Effector memory CD4-positive, alpha-beta T cell (primary cell): Measurements from ENCODE around the gene CDK9.

Experiments used
- DNase-seq, 3 donors: peaks; one replicate each; pipeline ENCODE4 v3.0.0-alpha.2; 2020
- H3K27ac ChIP-seq: 2 replicates; pipeline ENCODE4 v1.7.0; 2013; ENCODE audit warnings: mild to moderate bottlenecking, low read length, moderate library complexity; ENCODE audit not compliant: insufficient read depth, poor library complexity, severe bottlenecking
- H3K27me3 ChIP-seq: replicated peaks from 2 replicates; pipeline ENCODE4 v1.7.0; 2013; ENCODE audit warnings: mild to moderate bottlenecking, low read length; ENCODE audit not compliant: insufficient read depth, control insufficient read depth, poor library complexity, severe bottlenecking
- H3K36me3 ChIP-seq: 2 replicates; pipeline ENCODE4 v1.7.0; 2013; ENCODE audit warnings: mild to moderate bottlenecking, low read length, moderate library complexity; ENCODE audit not compliant: control insufficient read depth, insufficient read depth
- H3K4me1 ChIP-seq: 2 replicates; pipeline ENCODE4 v1.7.0; 2013; ENCODE audit warnings: low read length, mild to moderate bottlenecking; ENCODE audit not compliant: control insufficient read depth, insufficient read depth, poor library complexity, severe bottlenecking
- H3K4me3 ChIP-seq: 2 replicates; pipeline ENCODE4 v1.7.0; 2013; ENCODE audit warnings: low read length, low read depth, mild to moderate bottlenecking; ENCODE audit not compliant: insufficient read depth, poor library complexity, severe bottlenecking
- H3K9me3 ChIP-seq: 2 replicates; pipeline ENCODE4 v1.7.0; 2013; ENCODE audit warnings: mild to moderate bottlenecking, low read length, moderate library complexity; ENCODE audit not compliant: control insufficient read depth

Gene CDK9

DNA sequence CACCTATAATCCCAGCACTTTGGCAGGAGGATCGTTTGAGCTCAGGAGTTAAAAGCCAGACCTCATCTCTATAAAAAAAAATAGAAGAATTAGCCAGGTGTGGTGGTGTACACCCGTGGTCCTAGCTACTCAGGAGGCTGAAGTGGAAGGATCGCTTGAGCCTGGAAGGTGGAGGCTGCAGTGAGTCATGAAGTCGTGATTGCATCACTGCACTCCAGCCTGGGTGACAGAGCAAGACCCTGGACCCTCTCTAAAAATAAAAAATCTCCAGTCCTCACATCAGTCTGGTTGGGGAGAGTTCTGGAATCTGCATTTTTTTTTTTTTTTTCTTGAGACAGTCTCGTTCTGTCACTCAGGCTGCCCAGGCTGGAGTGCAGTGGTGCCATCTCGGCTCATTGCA is 26.2 kb downstream of the CDK9 start:
- Histone ChIP-seq H3K4me3 (no peak overlapping the region), H3K36me3 (peaks cover 79% of the 10 kb centered on the region), H3K9me3 (no peaks in the 10 kb centered on the region), H3K27ac (no peak overlapping the region), H3K4me1 (no peaks in the 10 kb centered on the region), H3K27me3 (no peaks in the 10 kb centered on the region)
- no peak for DNase-seq

DNA sequence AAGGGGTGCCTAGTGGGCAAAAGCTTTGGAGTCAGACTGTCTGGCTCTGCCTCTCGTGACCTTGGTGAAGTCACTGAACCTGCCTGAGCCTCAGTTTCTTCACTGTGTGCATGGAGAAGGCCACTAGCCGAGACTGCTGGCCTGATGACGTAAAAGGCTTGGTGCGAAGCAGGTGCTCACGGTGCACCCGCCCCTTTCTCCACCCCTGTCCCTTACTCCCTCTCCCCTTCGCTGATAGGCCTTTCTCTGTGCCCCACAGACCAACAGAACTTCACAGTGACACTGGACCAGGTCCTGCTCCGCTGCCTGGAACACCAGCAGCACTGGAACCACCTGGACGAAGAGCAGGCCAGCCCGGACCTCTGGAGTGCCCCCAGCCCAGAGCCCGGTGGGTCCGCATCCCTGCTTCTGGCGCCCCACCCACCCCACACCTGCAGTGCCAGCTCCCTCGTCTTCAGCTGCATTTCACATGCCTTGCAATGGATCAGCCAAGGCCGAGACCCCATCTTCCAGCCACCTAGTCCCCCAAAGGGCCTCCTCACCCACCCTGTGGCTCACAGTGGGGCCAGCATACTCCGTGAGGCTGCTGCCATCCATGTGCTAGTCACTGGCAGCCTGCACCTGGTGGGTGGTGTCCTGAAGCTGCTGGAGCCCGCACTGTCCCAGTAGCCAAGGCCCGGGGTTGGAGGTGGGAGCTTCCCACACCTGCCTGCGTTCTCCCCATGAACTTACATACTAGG is 27.3 kb downstream of the CDK9 start:
- Histone ChIP-seq H3K4me1 (no peaks in the 10 kb centered on the region), H3K27me3 (no peaks in the 10 kb centered on the region), H3K9me3 (no peaks in the 10 kb centered on the region), H3K36me3 (peaks cover 69% of the 10 kb centered on the region), H3K27ac (no peak overlapping the region), H3K4me3 (no peak overlapping the region)
- no peak for DNase-seq

DNA sequence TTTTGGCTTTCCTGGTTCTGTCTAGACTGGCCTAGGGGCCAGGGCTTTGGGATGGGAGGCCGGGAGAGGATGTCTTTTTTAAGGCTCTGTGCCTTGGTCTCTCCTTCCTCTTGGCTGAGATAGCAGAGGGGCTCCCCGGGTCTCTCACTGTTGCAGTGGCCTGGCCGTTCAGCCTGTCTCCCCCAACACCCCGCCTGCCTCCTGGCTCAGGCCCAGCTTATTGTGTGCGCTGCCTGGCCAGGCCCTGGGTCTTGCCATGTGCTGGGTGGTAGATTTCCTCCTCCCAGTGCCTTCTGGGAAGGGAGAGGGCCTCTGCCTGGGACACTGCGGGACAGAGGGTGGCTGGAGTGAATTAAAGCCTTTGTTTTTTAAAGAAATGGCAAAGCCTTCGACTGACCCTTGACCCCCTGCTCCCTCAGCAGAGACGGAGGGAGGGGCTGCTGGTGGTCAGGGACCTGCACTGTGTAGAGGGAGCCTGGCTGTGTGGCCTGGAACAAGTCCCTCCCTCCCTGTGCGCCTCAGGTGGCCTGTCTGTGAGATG is 27.9 kb downstream of the CDK9 start:
- Histone ChIP-seq H3K27ac (no peak overlapping the region), H3K9me3 (no peaks in the 10 kb centered on the region), H3K36me3 (peaks cover 63% of the 10 kb centered on the region), H3K4me1 (no peaks in the 10 kb centered on the region), H3K27me3 (no peaks in the 10 kb centered on the region), H3K4me3 (no peak overlapping the region)
- no peak for DNase-seq

DNA sequence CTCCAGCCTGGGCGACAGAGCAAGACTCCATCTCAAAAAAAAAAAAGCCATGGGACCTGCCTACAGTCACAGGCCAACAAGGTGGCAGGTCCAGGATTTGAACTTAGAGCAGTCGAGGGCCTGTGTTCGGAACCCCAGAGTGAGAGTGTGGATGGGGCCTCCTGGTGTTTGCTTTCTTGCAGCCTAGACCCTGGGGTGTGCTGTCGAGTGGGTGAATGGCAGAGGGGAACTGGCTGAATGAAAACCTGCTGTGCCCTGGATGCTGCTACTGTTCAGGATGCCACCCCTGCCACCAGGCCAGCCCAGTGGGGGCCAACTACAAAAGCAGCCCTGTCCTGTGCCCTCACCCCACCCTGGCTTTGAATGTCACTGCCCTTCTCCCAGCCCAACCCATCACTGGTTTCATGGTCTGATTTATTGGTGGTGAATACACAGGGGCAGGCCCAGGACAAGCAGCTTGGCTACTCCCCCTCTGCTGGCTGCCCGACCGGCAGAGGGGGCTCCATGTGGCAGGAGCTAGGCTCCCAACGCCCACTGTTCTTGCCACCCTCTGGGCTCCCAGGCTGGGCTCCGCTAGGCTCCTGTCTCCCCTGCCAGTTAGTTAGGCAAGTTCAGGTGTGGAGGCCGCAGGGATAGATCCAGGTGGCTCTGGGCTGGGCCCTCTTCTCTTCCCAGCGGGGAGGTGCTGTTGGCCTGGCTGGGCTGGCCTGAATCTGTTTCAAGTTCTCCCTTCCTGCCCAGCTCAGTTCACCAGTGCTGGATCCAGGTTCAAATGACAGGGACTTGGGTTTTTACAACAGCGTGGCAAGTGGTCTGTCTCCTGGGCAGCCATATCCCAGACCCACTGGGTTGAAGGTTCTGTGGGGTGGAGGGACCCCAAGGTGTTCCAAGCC is 29.0 kb downstream of the CDK9 start:
- Histone ChIP-seq H3K4me3 (no peak overlapping the region), H3K36me3 (peaks cover 55% of the 10 kb centered on the region), H3K9me3 (no peaks in the 10 kb centered on the region), H3K27me3 (no peaks in the 10 kb centered on the region), H3K27ac (no peak overlapping the region), H3K4me1 (no peaks in the 10 kb centered on the region)
- DNase-seq = no peak

DNA sequence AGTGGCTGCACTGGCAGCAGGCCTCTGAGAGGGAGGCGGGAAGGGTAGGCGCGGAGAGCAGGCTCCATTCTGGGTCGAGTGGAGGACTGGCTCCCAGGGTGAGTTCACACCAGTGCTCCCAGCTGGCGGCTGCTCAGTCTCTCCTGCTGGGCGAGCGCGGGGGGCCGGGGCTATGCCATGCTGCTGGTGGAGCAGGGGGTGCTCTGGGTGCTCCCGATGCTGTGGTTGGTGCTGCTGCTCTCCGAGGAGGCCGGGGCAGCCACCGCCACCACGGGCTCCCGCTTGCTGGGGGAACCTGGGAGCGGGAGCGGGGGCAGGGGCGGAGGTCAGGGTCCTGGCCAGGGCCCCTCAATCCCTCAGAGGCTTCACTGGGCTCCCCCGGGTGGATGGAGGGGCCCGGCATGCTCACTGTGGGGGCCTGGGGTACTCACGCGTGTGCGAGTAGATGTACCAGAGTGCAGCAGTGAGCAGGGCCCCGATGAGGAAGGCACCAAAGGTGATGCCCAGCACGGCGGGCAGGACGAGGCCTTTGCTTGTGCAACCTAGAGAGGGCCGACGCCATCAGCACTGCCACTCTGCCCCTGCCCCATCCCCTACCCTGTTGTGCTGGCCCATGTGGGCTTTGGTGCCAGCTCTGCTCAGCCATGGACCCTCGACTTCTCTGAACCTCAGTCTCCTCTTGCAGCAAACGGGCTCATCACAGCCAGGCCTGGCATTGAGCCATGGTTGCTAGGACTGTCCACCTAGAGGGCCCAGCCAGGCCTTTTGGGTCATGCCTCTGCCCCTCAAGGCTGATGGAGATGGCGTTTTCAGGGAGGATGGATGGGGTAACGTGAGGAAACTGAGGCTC is 29.9 kb downstream of the CDK9 start:
- Histone ChIP-seq H3K9me3 (no peaks in the 10 kb centered on the region), H3K4me1 (no peaks in the 10 kb centered on the region), H3K36me3 (peaks cover 47% of the 10 kb centered on the region), H3K27ac (no peak overlapping the region), H3K4me3 (no peak overlapping the region), H3K27me3 (no peaks in the 10 kb centered on the region)
- no peak for DNase-seq

DNA sequence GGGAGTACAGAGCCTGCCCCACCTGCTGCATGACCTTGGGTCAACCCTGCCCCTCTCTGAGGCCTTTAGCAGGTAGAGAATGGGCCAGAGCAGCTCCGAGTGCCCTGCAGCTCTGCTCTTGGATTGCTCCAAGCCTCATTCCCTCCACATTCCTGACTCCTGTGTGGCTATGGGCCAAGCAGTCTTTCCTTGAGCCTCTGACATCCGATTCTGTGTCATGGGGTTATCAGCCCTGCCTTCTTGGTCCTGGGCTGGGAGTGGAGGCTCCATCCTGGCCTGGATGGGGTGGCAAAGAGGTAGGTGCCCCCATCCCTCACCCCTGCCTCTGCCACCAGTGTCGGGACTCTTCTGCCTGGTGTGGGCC is 30.5 kb downstream of the CDK9 start:
- no peaks in the 10 kb centered on the region for H3K4me1 ChIP-seq
- H3K4me3 ChIP-seq = no peak overlapping the region
- no peak overlapping the region for H3K27ac ChIP-seq
- peaks cover 47% of the 10 kb centered on the region for H3K36me3 ChIP-seq
- no peak for DNase-seq
- no peaks in the 10 kb centered on the region for H3K27me3 ChIP-seq
- H3K9me3 ChIP-seq = no peaks in the 10 kb centered on the region

- Histone ChIP-seq H3K9me3 (no peaks in the 10 kb centered on the region), H3K4me1 (no peaks in the 10 kb centered on the region), H3K27ac (no peak overlapping the region), H3K4me3 (no peak overlapping the region), H3K36me3 (peaks cover 45% of the 10 kb centered on the region), H3K27me3 (no peaks in the 10 kb centered on the region)
- no peak for DNase-seq
Observed at GRCh38 chr9:127816728-127817127, 30.9 kb downstream of the CDK9 start.

DNA sequence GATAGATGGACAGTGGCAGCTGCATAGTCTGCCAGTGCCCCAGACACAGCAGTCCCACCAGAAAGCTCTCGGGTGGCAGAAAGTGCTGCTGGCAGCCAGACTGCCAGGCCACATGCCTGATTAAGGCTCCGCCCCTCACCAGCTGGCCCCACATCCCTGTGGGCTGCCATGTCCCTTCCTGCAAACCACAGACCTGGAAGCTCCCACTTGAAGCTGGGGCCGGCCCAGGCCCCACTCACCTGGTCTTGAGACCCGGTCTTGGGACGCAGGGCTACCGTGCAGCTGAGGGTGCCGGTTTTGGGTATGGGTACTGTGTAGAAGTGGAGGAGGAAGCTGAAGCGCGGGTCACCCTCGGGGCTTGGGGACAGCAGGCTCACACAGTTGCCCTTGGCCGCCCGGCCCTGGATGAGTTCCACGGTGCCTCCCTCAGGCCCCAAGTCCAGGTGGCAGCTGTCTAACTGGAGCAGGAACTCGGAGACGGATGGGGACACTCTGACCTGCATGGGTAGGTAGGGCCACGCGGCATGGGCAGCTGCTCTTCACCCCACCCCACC is 32.1 kb downstream of the CDK9 start:
- H3K27ac ChIP-seq = no peak overlapping the region
- H3K4me1 ChIP-seq = no peaks in the 10 kb centered on the region
- peaks cover 37% of the 10 kb centered on the region for H3K36me3 ChIP-seq
- no peaks in the 10 kb centered on the region for H3K27me3 ChIP-seq
- no peak overlapping the region for H3K4me3 ChIP-seq
- DNase-seq = no peak
- H3K9me3 ChIP-seq = no peaks in the 10 kb centered on the region

DNA sequence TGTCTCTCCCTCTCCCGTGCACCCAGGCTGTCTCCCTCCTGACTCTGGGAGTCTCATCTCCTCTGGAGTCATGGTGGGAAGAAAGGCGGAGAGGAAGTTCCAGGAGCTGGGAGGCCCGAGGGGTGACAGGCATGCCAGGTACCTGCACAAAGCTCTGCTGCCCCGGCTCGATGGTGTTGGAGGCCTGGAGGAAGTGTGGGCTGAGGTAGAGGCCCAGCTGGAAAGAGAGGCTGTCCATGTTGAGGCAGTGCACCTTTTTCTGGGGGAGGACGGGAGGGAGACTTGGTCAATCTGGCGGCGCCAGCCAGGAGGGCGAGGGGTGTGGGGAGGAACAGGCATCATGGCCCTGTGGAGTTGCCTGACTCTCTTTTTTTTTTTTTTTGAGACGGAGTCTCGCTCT is 32.7 kb downstream of the CDK9 start:
- H3K27me3 ChIP-seq = no peaks in the 10 kb centered on the region
- DNase-seq = no peak
- H3K36me3 ChIP-seq = peaks cover 31% of the 10 kb centered on the region
- no peaks in the 10 kb centered on the region for H3K9me3 ChIP-seq
- no peak overlapping the region for H3K27ac ChIP-seq
- no peak overlapping the region for H3K4me3 ChIP-seq
- no peaks in the 10 kb centered on the region for H3K4me1 ChIP-seq
